B cell (primary cell): Measurements from ENCODE around the gene CEP41. TPM values are rescaled to one million over a fixed set of nuclear protein-coding genes. Genes with fewer than 3 reads are reported as not detected.
A peak's percentile ranks its signal among the peaks of the same experiment; 100 is the strongest.

ENCODE experiments used
- ATAC-seq: fragments of 200-7000 bp; cut with Tn5 transposase; one replicate; pipeline ENCODE4 v1.10.0; 2021; ENCODE audit warnings: low read depth, mild to moderate bottlenecking, moderate number of reproducible peaks, moderate library complexity
- CTCF ChIA-PET: fragments of 350-600 bp; sonication (Branson Sonifier 250); formaldehyde crosslinking; loops from one replicate; lab custom pipeline; 2021; ENCODE audit warnings: antibody characterized with exemption, inconsistent platforms; lab: Charles Lee
- POLR2A ChIA-PET: fragments of 350-600 bp; sonication (Branson Sonifier 250); formaldehyde crosslinking; loops from one replicate; lab custom pipeline; 2021; ENCODE audit warnings: antibody characterized with exemption; lab: Charles Lee
- DNase-seq: peaks from one replicate; pipeline ENCODE4 v3.0.0; 2013
- H2AFZ ChIP-seq: 2 replicates; pipeline ENCODE4 v1.6.1; 2012; ENCODE audit warnings: mild to moderate bottlenecking, low read depth, low read length; ENCODE audit not compliant: insufficient read depth, poor library complexity, severe bottlenecking
- H3K27ac ChIP-seq, 2 donors: 1 replicate in 1 of 2; 2 replicates in 1 of 2; pipeline ENCODE4 v1.5.1; 2012 to 2013; ENCODE audit warnings: low read length in 2 of 2, mild to moderate bottlenecking in 2 of 2, moderate library complexity in 1 of 2
- H3K27me3 ChIP-seq, 4 experiments: fragments of 200-600 bp in 1 of 4; sonication (generic) in 1 of 4; replicated peaks in 1 of 4; 1 replicate in 2 of 4; 2 replicates in 2 of 4; pipeline versions ENCODE4 v1.6.1 to v1.7.0; 2013 to 2016; ENCODE audit warnings: low read length in 3 of 4, mild to moderate bottlenecking in 2 of 4, mixed read lengths in 1 of 4, moderate library complexity in 1 of 4; ENCODE audit not compliant: insufficient read depth in 4 of 4, control insufficient read depth in 3 of 4; ENCODE audit errors: control extremely low read depth in 1 of 4
- H3K36me3 ChIP-seq, 2 experiments: replicated peaks in 1 of 2; 1 replicate in 1 of 2; 2 replicates in 1 of 2; pipeline versions ENCODE4 v1.6.1 to v1.7.1; 2013; ENCODE audit warnings: low read length in 1 of 2; ENCODE audit not compliant: insufficient read depth in 2 of 2, control insufficient read depth in 1 of 2; ENCODE audit errors: control extremely low read depth in 1 of 2, extremely low read depth in 1 of 2
- H3K4me1 ChIP-seq, 2 donors: fragments of 200-600 bp in 1 of 2; sonication (generic) in 1 of 2; 1 replicate in 1 of 2; 2 replicates in 1 of 2; pipeline versions ENCODE4 v1.5.1 to v1.6.1; 2013 to 2017; ENCODE audit warnings: low read length in 2 of 2; ENCODE audit not compliant: control insufficient read depth in 2 of 2, insufficient read depth in 2 of 2
- H3K4me2 ChIP-seq: replicated peaks from 2 replicates; pipeline ENCODE3; 2012; ENCODE audit warnings: mild to moderate bottlenecking, low read depth, low read length; ENCODE audit not compliant: poor library complexity, severe bottlenecking
- H3K4me3 ChIP-seq, 5 experiments: fragments of 200-600 bp in 1 of 5; sonication (generic) in 1 of 5; 1 replicate in 3 of 5; 2 replicates in 2 of 5; pipeline versions ENCODE4 v1.5.1 to v1.7.0; 2011 to 2016; ENCODE audit warnings: low read length in 4 of 5, mild to moderate bottlenecking in 4 of 5, low read depth in 2 of 5, control low read depth in 1 of 5, moderate library complexity in 1 of 5; ENCODE audit not compliant: insufficient read depth in 1 of 5; ENCODE audit errors: control extremely low read depth in 1 of 5, extremely low read depth in 1 of 5
- H3K79me2 ChIP-seq: fragments of 200-600 bp; sonication (generic); one replicate; pipeline ENCODE4 v1.6.0; 2016; ENCODE audit warnings: low read length; ENCODE audit not compliant: control insufficient read depth, insufficient read depth
- H3K9ac ChIP-seq: fragments of 200-600 bp; sonication (generic); 2 replicates; pipeline ENCODE4 v1.6.1; 2017; ENCODE audit warnings: mild to moderate bottlenecking, low read length, moderate library complexity
- H3K9me3 ChIP-seq, 3 donors: one replicate each; pipeline versions ENCODE4 v1.6.1 to v1.7.1; 2013; ENCODE audit warnings: low read length in 2 of 3; ENCODE audit not compliant: control insufficient read depth in 2 of 3, insufficient read depth in 1 of 3; ENCODE audit errors: control extremely low read depth in 1 of 3
- H4K20me1 ChIP-seq: 2 replicates; pipeline ENCODE4 v1.6.0; 2012; ENCODE audit warnings: mild to moderate bottlenecking, low read length; ENCODE audit not compliant: insufficient read depth, control insufficient read depth, poor library complexity, severe bottlenecking
- H3K27ac Mint-ChIP-seq: one replicate; pipeline ENCODE4 v1.8.0; 2021; ENCODE audit warnings: mixed read lengths
- H3K27me3 Mint-ChIP-seq: one replicate; pipeline ENCODE4 v1.8.0; 2021; ENCODE audit warnings: mixed read lengths
- H3K4me1 Mint-ChIP-seq: one replicate; pipeline ENCODE4 v1.8.0; 2021; ENCODE audit warnings: mixed read lengths
- H3K4me3 Mint-ChIP-seq: one replicate; pipeline ENCODE4 v1.8.0; 2021; ENCODE audit warnings: mixed read lengths
- H3K9me3 Mint-ChIP-seq: one replicate; pipeline ENCODE4 v1.8.0; 2022; ENCODE audit warnings: mixed read lengths; ENCODE audit not compliant: insufficient read depth
- EZH2 ChIP-seq: IDR thresholded peaks from 2 replicates; pipeline ENCODE4 v1.6.1; 2012; ENCODE audit warnings: borderline replicate concordance, low read depth, mild to moderate bottlenecking, moderate library complexity, low read length; ENCODE audit not compliant: insufficient read depth, poor library complexity, severe bottlenecking
- WGBS: methylation state at CpG from one replicate; pipeline ENCODE4 v1.1.5; 2013; ENCODE audit warnings: missing lambda C conversion rate; ENCODE audit not compliant: insufficient coverage; 5-methylcytosine and 5-hydroxymethylcytosine counted together
- intact Hi-C: fragments of 100-400 bp; cut with micrococcal nuclease; formaldehyde crosslinking; loops from one replicate; pipeline ENCODE4 v1.10.0; 2022
- polyA plus RNA-seq: library from polyadenylated mRNA; depleted of rRNA; stranded (reverse); fragments of >200 nt; gene quantifications from 2 replicates; pipeline ENCODE4 v1.2.3, GENCODE V29; 2012
- total RNA-seq, 2 donors: library from RNA; stranded (reverse); fragments of 120-200 nt in 1 of 2; gene quantifications; 1 replicate in 1 of 2; 2 replicates in 1 of 2; pipeline versions ENCODE4 v1.2.3 to v1.2.4, GENCODE V29; 2013 to 2022
- TF ChIP-seq, protein P1 (sequence below): fragments of 200-600 bp; IDR thresholded peaks from one replicate; pipeline ENCODE4 v1.8.0; 2022; ENCODE audit warnings: antibody characterized with exemption, mild to moderate bottlenecking

CEP41 gene
- total and polyA plus RNA-seq, 2 donors (not counting 1 experiment from before 2014, with no cell fraction given), result 3.4 to 5.9 TPM

- CTCF ChIA-PET, result interaction anchor here (0.8 to 2.0 kb wide), 2 partner anchors 13 to 33 kb away, joined by 3 to 5 read pairs; partner anchors contain the start of gene CEP41
- WGBS, result 74% methylated on average over 3 of the region's 4 CpGs
- POLR2A ChIA-PET, result no interaction called here
These were observed 33.1 kb upstream of the CEP41 start for GRCh38 chr7:130473876-130474275.

DNA sequence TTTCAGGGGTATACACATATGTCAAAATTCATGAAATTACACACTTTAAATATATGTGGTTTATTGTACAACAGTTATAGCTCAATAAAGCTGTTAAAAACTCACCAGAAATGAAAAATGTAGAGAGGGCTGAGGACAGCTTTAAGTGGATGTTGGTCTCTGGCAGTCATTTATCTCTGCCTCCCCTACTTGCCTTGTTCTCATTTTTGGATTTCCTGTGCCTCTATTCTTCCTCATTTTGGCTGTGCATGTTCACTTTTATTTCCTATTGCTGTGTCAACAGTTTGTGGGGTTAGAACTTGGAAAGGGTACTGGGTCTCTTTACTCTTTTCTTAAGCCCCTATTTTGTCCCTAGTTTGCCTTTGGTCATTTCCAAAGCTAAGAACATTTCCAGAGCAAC is 32.5 kb upstream of the CEP41 start:
- no peaks in the 10 kb centered on the region for H4K20me1 ChIP-seq
- H3K4me3 Mint-ChIP-seq, result no peak overlapping the region
- peak overlapping the region; percentile 8 for H3K27ac Mint-ChIP-seq
- peak overlapping the region; percentile 20 for H2AFZ ChIP-seq
- peaks cover 13% of the 10 kb centered on the region for H3K4me1 Mint-ChIP-seq
- H3K9me3 Mint-ChIP-seq, result no peaks in the 10 kb centered on the region
- H3K4me2 ChIP-seq, result no peak overlapping the region
- DNase-seq, result peak; percentile 29
- POLR2A ChIA-PET, result no interaction called here
- peaks cover 6 to 11% of the 10 kb centered on the region in 2 donors for H3K4me1 ChIP-seq
- no peak overlapping the region for H3K4me3 ChIP-seq
- H3K9ac ChIP-seq, result no peak overlapping the region
- H3K79me2 ChIP-seq, result no peaks in the 10 kb centered on the region
- ATAC-seq, result no peak
- H3K27me3 Mint-ChIP-seq, result peaks cover 15% of the 10 kb centered on the region
- no peak overlapping the region for H3K27ac ChIP-seq
- TF ChIP-seq, protein P1, sequence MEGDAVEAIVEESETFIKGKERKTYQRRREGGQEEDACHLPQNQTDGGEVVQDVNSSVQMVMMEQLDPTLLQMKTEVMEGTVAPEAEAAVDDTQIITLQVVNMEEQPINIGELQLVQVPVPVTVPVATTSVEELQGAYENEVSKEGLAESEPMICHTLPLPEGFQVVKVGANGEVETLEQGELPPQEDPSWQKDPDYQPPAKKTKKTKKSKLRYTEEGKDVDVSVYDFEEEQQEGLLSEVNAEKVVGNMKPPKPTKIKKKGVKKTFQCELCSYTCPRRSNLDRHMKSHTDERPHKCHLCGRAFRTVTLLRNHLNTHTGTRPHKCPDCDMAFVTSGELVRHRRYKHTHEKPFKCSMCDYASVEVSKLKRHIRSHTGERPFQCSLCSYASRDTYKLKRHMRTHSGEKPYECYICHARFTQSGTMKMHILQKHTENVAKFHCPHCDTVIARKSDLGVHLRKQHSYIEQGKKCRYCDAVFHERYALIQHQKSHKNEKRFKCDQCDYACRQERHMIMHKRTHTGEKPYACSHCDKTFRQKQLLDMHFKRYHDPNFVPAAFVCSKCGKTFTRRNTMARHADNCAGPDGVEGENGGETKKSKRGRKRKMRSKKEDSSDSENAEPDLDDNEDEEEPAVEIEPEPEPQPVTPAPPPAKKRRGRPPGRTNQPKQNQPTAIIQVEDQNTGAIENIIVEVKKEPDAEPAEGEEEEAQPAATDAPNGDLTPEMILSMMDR, result no peak
- TF ChIP-seq EZH2, result no peak
- no peaks in the 10 kb centered on the region for H3K9me3 ChIP-seq
- intact Hi-C loops, result no loop called here
- H3K27me3 ChIP-seq, result peaks cover 0 to 4% (median 1%) of the 10 kb centered on the region in 4 experiments
- H3K36me3 ChIP-seq, result no peaks in the 10 kb centered on the region
- CTCF ChIA-PET, result interaction anchor here (0.8 to 2.0 kb wide), 2 partner anchors 14 to 33 kb away, joined by 3 to 5 read pairs; partner anchors contain the start of gene CEP41

More at GRCh38 chr7:130473876-130474275, 33.1 kb upstream of the CEP41 start:
- Histone ChIP-seq H4K20me1 (no peaks in the 10 kb centered on the region), H3K4me3 (no peak overlapping the region), H3K9me3 (no peaks in the 10 kb centered on the region), H3K9ac (no peak overlapping the region), H3K36me3 (no peaks in the 10 kb centered on the region), H3K4me1 (peaks cover 6 to 11% of the 10 kb centered on the region in 2 donors), H3K27me3 (peaks cover 0 to 4% (median 0%) of the 10 kb centered on the region in 4 experiments), H3K27ac (no peak overlapping the region), H3K4me2 (no peak overlapping the region), H2AFZ (peak overlapping the region; percentile 20), H3K79me2 (no peaks in the 10 kb centered on the region)
- H3K27me3 Mint-ChIP-seq, result peaks cover 15% of the 10 kb centered on the region
- ATAC-seq (no peak), DNase-seq (no peak)
- H3K27ac Mint-ChIP-seq, result no peak overlapping the region
- TF ChIP-seq, protein P1, result no peak
- TF ChIP-seq EZH2, result no peak
- intact Hi-C loops, result no loop called here
- no peak overlapping the region for H3K4me3 Mint-ChIP-seq
- no peaks in the 10 kb centered on the region for H3K9me3 Mint-ChIP-seq
- peaks cover 13% of the 10 kb centered on the region for H3K4me1 Mint-ChIP-seq
